Measurements from ENCODE around the gene ZMIZ1.

GRCh38 chr10:79328737-79329504, 260.2 kb downstream of the ZMIZ1 start:
- TF ChIP-seq, protein P1, sequence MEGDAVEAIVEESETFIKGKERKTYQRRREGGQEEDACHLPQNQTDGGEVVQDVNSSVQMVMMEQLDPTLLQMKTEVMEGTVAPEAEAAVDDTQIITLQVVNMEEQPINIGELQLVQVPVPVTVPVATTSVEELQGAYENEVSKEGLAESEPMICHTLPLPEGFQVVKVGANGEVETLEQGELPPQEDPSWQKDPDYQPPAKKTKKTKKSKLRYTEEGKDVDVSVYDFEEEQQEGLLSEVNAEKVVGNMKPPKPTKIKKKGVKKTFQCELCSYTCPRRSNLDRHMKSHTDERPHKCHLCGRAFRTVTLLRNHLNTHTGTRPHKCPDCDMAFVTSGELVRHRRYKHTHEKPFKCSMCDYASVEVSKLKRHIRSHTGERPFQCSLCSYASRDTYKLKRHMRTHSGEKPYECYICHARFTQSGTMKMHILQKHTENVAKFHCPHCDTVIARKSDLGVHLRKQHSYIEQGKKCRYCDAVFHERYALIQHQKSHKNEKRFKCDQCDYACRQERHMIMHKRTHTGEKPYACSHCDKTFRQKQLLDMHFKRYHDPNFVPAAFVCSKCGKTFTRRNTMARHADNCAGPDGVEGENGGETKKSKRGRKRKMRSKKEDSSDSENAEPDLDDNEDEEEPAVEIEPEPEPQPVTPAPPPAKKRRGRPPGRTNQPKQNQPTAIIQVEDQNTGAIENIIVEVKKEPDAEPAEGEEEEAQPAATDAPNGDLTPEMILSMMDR (IDR thresholded peaks at IDR 0.05), result no peak
- TF ChIP-seq POLR2AphosphoS5 (IDR thresholded peaks at IDR 0.05; ENCODE audit: low read depth, low read length), result no peak
